ENCODE data around the gene TADA2A.

Gene TADA2A

GRCh38 chr17:37461668-37462067 is 55.0 kb downstream of the TADA2A start:
- no peak for DNase-seq (ENCODE audit: low read depth)

GRCh38 chr17:37462492-37462891 is 55.8 kb downstream of the TADA2A start:
- no peak for DNase-seq (ENCODE audit: low read depth)

- DNase-seq (ENCODE audit: low read depth) = no peak
Measured at GRCh38 chr17:37463039-37463438, 56.4 kb downstream of the TADA2A start.

GRCh38 chr17:37465069-37465616 is 58.5 kb downstream of the TADA2A start:
- DNase-seq (ENCODE audit: low read depth) = no peak

- no peak for DNase-seq (ENCODE audit: low read depth)
Measured at GRCh38 chr17:37466471-37466870, 59.8 kb downstream of the TADA2A start.

GRCh38 chr17:37470181-37470580 is 63.5 kb downstream of the TADA2A start:
- DNase-seq (ENCODE audit: low read depth) = no peak

- no peak for DNase-seq (ENCODE audit: low read depth)
Measured at GRCh38 chr17:37475731-37476420, 69.2 kb downstream of the TADA2A start.

- no peak for DNase-seq (ENCODE audit: low read depth)
Measured at GRCh38 chr17:37476431-37477120, 69.9 kb downstream of the TADA2A start.

GRCh38 chr17:37478187-37478586 is 71.5 kb downstream of the TADA2A start:
- no peak for DNase-seq (ENCODE audit: low read depth)

GRCh38 chr17:37479025-37479424 is 72.3 kb downstream of the TADA2A start:
- DNase-seq (ENCODE audit: low read depth) = no peak

- DNase-seq (ENCODE audit: low read depth) = no peak
Measured at GRCh38 chr17:37480427-37480826, 73.7 kb downstream of the TADA2A start.

GRCh38 chr17:37481001-37481665 is 74.4 kb downstream of the TADA2A start:
- no peak for DNase-seq (ENCODE audit: low read depth)

GRCh38 chr17:37483311-37484039 is 76.8 kb downstream of the TADA2A start:
- DNase-seq (ENCODE audit: low read depth) = no peak

GRCh38 chr17:37485938-37486570 is 79.4 kb downstream of the TADA2A start:
- DNase-seq (ENCODE audit: low read depth) = no peak

GRCh38 chr17:37488009-37488604 is 81.4 kb downstream of the TADA2A start:
- no peak for DNase-seq (ENCODE audit: low read depth)

GRCh38 chr17:37488607-37489196 is 82.0 kb downstream of the TADA2A start:
- DNase-seq (ENCODE audit: low read depth) = peak; percentile 38

GRCh38 chr17:37489197-37490001 is 82.7 kb downstream of the TADA2A start, which contains the start of gene DUSP14:
Gene DUSP14, plus strand, starts transcription at chr17:37489891. Its CDS starts 22,382 bp downstream, at chr17:37512273.
- DNase-seq (ENCODE audit: low read depth) = peak; percentile 74

- peak; percentile 60 for DNase-seq (ENCODE audit: low read depth)
Measured at GRCh38 chr17:37490022-37490587, 83.4 kb downstream of the TADA2A start.

All from T follicular helper cell (primary cell).